Neural cell (in vitro differentiated cells): ENCODE measurements around the gene LANCL2. TPM values are rescaled to one million over a fixed set of nuclear protein-coding genes. Genes with fewer than 3 reads are reported as not detected.

Experiments
- H2AFZ ChIP-seq: fragments of 200-600, 300-800 bp; sonication (generic), shearing (Covaris generic); 2 replicates; pipeline ENCODE4 v1.6.0; 2014; ENCODE audit warnings: low read depth, mild to moderate bottlenecking, antibody characterized with exemption, low read length, moderate library complexity
- H3F3A ChIP-seq: fragments of 200-600 bp; shearing (Covaris generic); 2 replicates; pipeline ENCODE4 v1.6.1; 2016; ENCODE audit warnings: mild to moderate bottlenecking, moderate library complexity, mixed read lengths, antibody characterized with exemption, low read length; ENCODE audit not compliant: insufficient read depth, poor library complexity, severe bottlenecking
- H3K27ac ChIP-seq: fragments of 200-600, 300-800 bp; sonication (generic), shearing (Covaris generic); 2 replicates; pipeline ENCODE4 v1.5.1; 2014; ENCODE audit warnings: mild to moderate bottlenecking, low read length, moderate library complexity
- H3K27me3 ChIP-seq: fragments of 300-800, 200-600 bp; sonication (generic), shearing (Covaris generic); 2 replicates; pipeline ENCODE4 v1.6.0; 2014; ENCODE audit warnings: mild to moderate bottlenecking, low read depth, low read length, moderate library complexity; ENCODE audit not compliant: insufficient read depth
- H3K36me3 ChIP-seq: fragments of 300-800, 200-600 bp; sonication (generic), shearing (Covaris generic); 2 replicates; pipeline ENCODE4 v1.5.1; 2014; ENCODE audit warnings: mild to moderate bottlenecking, antibody characterized with exemption, low read length, moderate library complexity; ENCODE audit not compliant: insufficient read depth
- H3K4me2 ChIP-seq: fragments of 300-800, 200-600 bp; sonication (generic), shearing (Covaris generic); 2 replicates; pipeline ENCODE4 v1.6.0; 2014; ENCODE audit warnings: mild to moderate bottlenecking, low read length
- H3K4me3 ChIP-seq: fragments of 300-800, 200-600 bp; sonication (generic), shearing (Covaris generic); 2 replicates; pipeline ENCODE4 v1.5.1; 2014; ENCODE audit warnings: mild to moderate bottlenecking, low read length, moderate library complexity
- H3K79me2 ChIP-seq: fragments of 200-600 bp; shearing (Covaris generic); replicated peaks from 2 replicates; pipeline ENCODE4 v1.6.0; 2014; ENCODE audit warnings: mild to moderate bottlenecking, low read length, moderate library complexity; ENCODE audit not compliant: insufficient read depth
- H3K9ac ChIP-seq: fragments of 300-800, 200-600 bp; sonication (generic), shearing (Covaris generic); 2 replicates; pipeline ENCODE4 v1.6.1; 2016; ENCODE audit warnings: mild to moderate bottlenecking, low read length, mixed read lengths
- H3K9me2 ChIP-seq: fragments of 200-600 bp; shearing (Covaris generic); 2 replicates; pipeline ENCODE4 v1.6.1; 2016; ENCODE audit warnings: mild to moderate bottlenecking, low read length, mixed read lengths; ENCODE audit not compliant: insufficient read depth
- H3K9me3 ChIP-seq: fragments of 200-600, 300-800 bp; sonication (generic), shearing (Covaris generic); 2 replicates; pipeline ENCODE4 v1.6.1; 2016; ENCODE audit warnings: mild to moderate bottlenecking, mixed run types, low read length, moderate library complexity, mixed read lengths
- H4K20me1 ChIP-seq: fragments of 200-600 bp; shearing (Covaris generic); 2 replicates; pipeline ENCODE4 v1.6.1; 2016; ENCODE audit warnings: mild to moderate bottlenecking, mixed run types; ENCODE audit not compliant: insufficient read depth
- CTCF ChIP-seq: fragments of 450-650 bp; IDR thresholded peaks from 2 replicates; pipeline ENCODE4 v1.5.1; 2014; ENCODE audit warnings: antibody characterized with exemption, mild to moderate bottlenecking, moderate library complexity; ENCODE audit not compliant: poor library complexity, severe bottlenecking
- EP300 ChIP-seq: fragments of 450-650 bp; conservative IDR thresholded peaks from 2 replicates; pipeline ENCODE4 v1.6.1; 2014; ENCODE audit warnings: antibody characterized with exemption, mild to moderate bottlenecking, moderate library complexity; ENCODE audit not compliant: poor library complexity, severe bottlenecking
- EZH2 ChIP-seq: fragments of 200-600, 300-800 bp; shearing (Covaris generic), sonication (generic); IDR thresholded peaks from 2 replicates; pipeline ENCODE4 v1.6.1; 2014; ENCODE audit warnings: antibody characterized with exemption, low read length, borderline replicate concordance, mild to moderate bottlenecking; ENCODE audit not compliant: insufficient read depth, poor library complexity, severe bottlenecking
- MXI1 ChIP-seq: fragments of 450-650 bp; conservative IDR thresholded peaks from 2 replicates; pipeline ENCODE4 v1.6.1; 2014; ENCODE audit warnings: antibody characterized with exemption, mild to moderate bottlenecking; ENCODE audit not compliant: poor library complexity, severe bottlenecking
- POLR2AphosphoS5 ChIP-seq: IDR thresholded peaks from 2 replicates; pipeline ENCODE4 v1.6.1; 2012
- RAD21 ChIP-seq: fragments of 450-650 bp; conservative IDR thresholded peaks from 2 replicates; pipeline ENCODE4 v1.6.1; 2014; ENCODE audit warnings: antibody characterized with exemption, mild to moderate bottlenecking, moderate library complexity
- REST ChIP-seq: IDR thresholded peaks from 2 replicates; pipeline ENCODE4 v1.6.1; 2012; ENCODE audit warnings: borderline replicate concordance
- SMC3 ChIP-seq: fragments of 450-650 bp; conservative IDR thresholded peaks from 2 replicates; pipeline ENCODE4 v1.6.1; 2014; ENCODE audit warnings: antibody characterized with exemption, mild to moderate bottlenecking, moderate library complexity; ENCODE audit not compliant: poor library complexity
- TAF1 ChIP-seq: IDR thresholded peaks from 2 replicates; pipeline ENCODE4 v1.6.1; 2012; ENCODE audit warnings: low read depth
- polyA plus RNA-seq: library from polyadenylated mRNA; depleted of rRNA; stranded (reverse); fragments of >200 nt; gene quantifications from 2 replicates; pipeline ENCODE4 v1.2.3, GENCODE V29; 2014

The LANCL2 gene
- polyA plus RNA-seq, 1 donor from 2014 or later = 51.2 TPM

- no peaks in the 10 kb centered on the region for H3K9me3 ChIP-seq
- no peaks in the 10 kb centered on the region for H3K36me3 ChIP-seq
- H2AFZ ChIP-seq = no peak overlapping the region
- no peak overlapping the region for H3K27ac ChIP-seq
- no peaks in the 10 kb centered on the region for H3F3A ChIP-seq
- no peak overlapping the region for H3K4me2 ChIP-seq
- no peaks in the 10 kb centered on the region for H3K79me2 ChIP-seq
- H4K20me1 ChIP-seq = no peaks in the 10 kb centered on the region
- H3K9ac ChIP-seq = no peak overlapping the region
- H3K4me3 ChIP-seq = no peak overlapping the region
- H3K9me2 ChIP-seq = no peaks in the 10 kb centered on the region
- TF ChIP-seq CTCF (no peak), EP300 (no peak), POLR2AphosphoS5 (no peak), RAD21 (no peak), TAF1 (no peak), SMC3 (no peak), MXI1 (no peak), REST (no peak), EZH2 (no peak)
- H3K27me3 ChIP-seq = no peaks in the 10 kb centered on the region
These were observed 116.0 kb downstream of the LANCL2 start for GRCh38 chr7:55481155-55481554.

- no peak overlapping the region for H3K27ac ChIP-seq
- no peak overlapping the region for H3K9ac ChIP-seq
- H4K20me1 ChIP-seq = no peaks in the 10 kb centered on the region
- TF ChIP-seq CTCF (no peak), EZH2 (no peak)
- H3F3A ChIP-seq = no peaks in the 10 kb centered on the region
- H3K9me3 ChIP-seq = no peaks in the 10 kb centered on the region
- H3K4me2 ChIP-seq = no peak overlapping the region
- no peaks in the 10 kb centered on the region for H3K36me3 ChIP-seq
- no peak overlapping the region for H2AFZ ChIP-seq
- H3K79me2 ChIP-seq = no peaks in the 10 kb centered on the region
- no peak overlapping the region for H3K4me3 ChIP-seq
- no peaks in the 10 kb centered on the region for H3K27me3 ChIP-seq
- H3K9me2 ChIP-seq = no peaks in the 10 kb centered on the region
These were observed 117.9 kb downstream of the LANCL2 start for GRCh38 chr7:55483046-55483445.

Other genes starting within 250 kb of the LANCL2 start
- 85.8 and 110 TPM in 2 replicates for gene VOPP1, start 207.2 kb downstream of the LANCL2 start, polyA plus RNA-seq